ENCODE results near the gene ROBO1.
"Not testable (repeated sequence)": the region's sequence is repeated elsewhere in the genome, so short reads cannot be mapped to it uniquely, and the experiment has no call there.

ROBO1 gene

GRCh38 chr3:79506751-79507150 is 261.0 kb downstream of the ROBO1 start:
- no peaks in the 10 kb centered on the region for H3K27me3 ChIP-seq
- H3K4me1 ChIP-seq (ENCODE audit: control insufficient read depth in 1 of 2, insufficient read depth in 1 of 2, low read depth in 1 of 2, low read length in 1 of 2), result no peaks in the 10 kb centered on the region
- H3K4me3 ChIP-seq (ENCODE audit: low read depth in 1 of 2, low read length in 1 of 2), result no peak overlapping the region
- no peak overlapping the region for H3K27ac ChIP-seq
- TF ChIP-seq CTCF (IDR thresholded peaks at IDR 0.05), result no peak
- no peaks in the 10 kb centered on the region for H3K36me3 ChIP-seq
- H3K9me3 ChIP-seq, result no peaks in the 10 kb centered on the region

- H3K27ac ChIP-seq; H3K36me3 ChIP-seq; H3K27me3 ChIP-seq; H3K4me3 ChIP-seq (ENCODE audit: low read depth in 1 of 2, low read length in 1 of 2); H3K4me1 ChIP-seq (ENCODE audit: control insufficient read depth in 1 of 2, insufficient read depth in 1 of 2, low read depth in 1 of 2, low read length in 1 of 2); H3K9me3 ChIP-seq: not testable (repeated sequence)
Measured at GRCh38 chr3:79502216-79502681, 265.5 kb downstream of the ROBO1 start.

- Histone ChIP-seq H3K36me3 (no peaks in the 10 kb centered on the region), H3K4me3 (ENCODE audit: low read depth in 1 of 2, low read length in 1 of 2) (no peak overlapping the region), H3K4me1 (ENCODE audit: control insufficient read depth in 1 of 2, insufficient read depth in 1 of 2, low read depth in 1 of 2, low read length in 1 of 2) (no peaks in the 10 kb centered on the region), H3K27me3 (no peaks in the 10 kb centered on the region), H3K27ac (no peak overlapping the region), H3K9me3 (no peaks in the 10 kb centered on the region)
- no peak for TF ChIP-seq CTCF (IDR thresholded peaks at IDR 0.05)
Measured at GRCh38 chr3:79497447-79498111, 270.2 kb downstream of the ROBO1 start.

- no peak for TF ChIP-seq CTCF (IDR thresholded peaks at IDR 0.05)
- Histone ChIP-seq H3K36me3 (no peaks in the 10 kb centered on the region), H3K9me3 (no peaks in the 10 kb centered on the region), H3K27ac (no peak overlapping the region), H3K4me3 (ENCODE audit: low read depth in 1 of 2, low read length in 1 of 2) (no peak overlapping the region), H3K4me1 (ENCODE audit: control insufficient read depth in 1 of 2, insufficient read depth in 1 of 2, low read depth in 1 of 2, low read length in 1 of 2) (no peaks in the 10 kb centered on the region), H3K27me3 (no peaks in the 10 kb centered on the region)
Measured at GRCh38 chr3:79491029-79491641, 276.7 kb downstream of the ROBO1 start.

GRCh38 chr3:79490165-79491028 is 277.4 kb downstream of the ROBO1 start:
- no peaks in the 10 kb centered on the region for H3K36me3 ChIP-seq
- no peak overlapping the region for H3K4me3 ChIP-seq (ENCODE audit: low read depth in 1 of 2, low read length in 1 of 2)
- TF ChIP-seq CTCF (IDR thresholded peaks at IDR 0.05), result no peak
- H3K27ac ChIP-seq, result no peak overlapping the region
- no peaks in the 10 kb centered on the region for H3K9me3 ChIP-seq
- H3K27me3 ChIP-seq, result no peaks in the 10 kb centered on the region
- H3K4me1 ChIP-seq (ENCODE audit: control insufficient read depth in 1 of 2, insufficient read depth in 1 of 2, low read depth in 1 of 2, low read length in 1 of 2), result no peaks in the 10 kb centered on the region

GRCh38 chr3:79488407-79488806 is 279.4 kb downstream of the ROBO1 start:
- Histone ChIP-seq H3K9me3 (no peaks in the 10 kb centered on the region), H3K4me1 (ENCODE audit: control insufficient read depth in 1 of 2, insufficient read depth in 1 of 2, low read depth in 1 of 2, low read length in 1 of 2) (no peaks in the 10 kb centered on the region), H3K27me3 (no peaks in the 10 kb centered on the region), H3K27ac (no peak overlapping the region), H3K36me3 (no peaks in the 10 kb centered on the region), H3K4me3 (ENCODE audit: low read depth in 1 of 2, low read length in 1 of 2) (no peak overlapping the region)
- TF ChIP-seq CTCF (IDR thresholded peaks at IDR 0.05), result no peak
